Hematopoietic multipotent progenitor cell treated with erythropoietin and hydrocortisone succinate and interleukin-3 and kit ligand, for 8 days (in vitro differentiated cells): Measurements from ENCODE around the gene LRGUK.
"Not testable (repeated sequence)": the region's sequence is repeated elsewhere in the genome, so short reads cannot be mapped to it uniquely, and the experiment has no call there.

Experiments used
- DNase-seq: peaks from one replicate; pipeline ENCODE4 v3.0.0-alpha.2; 2015

Gene LRGUK

DNA sequence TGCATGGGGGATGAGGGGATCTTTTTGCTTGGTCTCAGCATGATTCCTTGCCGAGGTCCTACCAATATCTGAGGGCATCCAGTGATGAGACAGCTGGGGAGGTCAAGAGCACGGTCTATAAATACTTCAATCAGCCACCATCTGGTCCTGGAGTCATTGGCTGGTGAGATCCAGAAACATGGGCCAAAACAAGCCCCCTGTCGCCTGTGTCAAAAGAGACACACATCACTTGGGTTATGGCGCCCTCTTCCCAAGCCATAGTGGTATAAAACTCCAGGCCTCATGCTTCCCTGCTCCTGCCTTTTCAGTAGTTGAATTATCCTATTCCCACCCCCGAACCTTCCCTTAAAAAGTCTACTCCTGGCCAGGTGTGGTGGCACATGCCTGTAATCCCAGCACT, 128.7 kb downstream of the LRGUK start:
- DNase-seq: no peak

DNA sequence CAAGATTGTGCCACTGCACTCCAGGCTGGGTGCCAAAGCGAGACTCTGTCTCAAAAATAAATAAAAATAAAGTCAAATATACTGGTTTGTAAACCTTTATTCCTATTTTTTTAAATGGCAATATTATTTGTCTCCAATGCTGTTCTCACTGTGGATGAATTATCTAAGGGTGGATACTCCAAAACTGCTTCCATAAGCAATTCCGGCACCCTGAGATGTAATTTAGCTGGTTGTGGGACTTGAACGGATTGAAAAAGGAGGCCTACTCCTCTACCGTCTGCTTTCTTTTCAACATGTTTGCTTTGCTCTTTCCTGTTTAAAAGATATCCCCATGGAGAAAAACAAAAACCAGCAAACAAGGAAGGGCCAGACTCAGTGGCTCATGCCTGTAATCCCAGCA, 135.2 kb downstream of the LRGUK start:
- DNase-seq: no peak

DNA sequence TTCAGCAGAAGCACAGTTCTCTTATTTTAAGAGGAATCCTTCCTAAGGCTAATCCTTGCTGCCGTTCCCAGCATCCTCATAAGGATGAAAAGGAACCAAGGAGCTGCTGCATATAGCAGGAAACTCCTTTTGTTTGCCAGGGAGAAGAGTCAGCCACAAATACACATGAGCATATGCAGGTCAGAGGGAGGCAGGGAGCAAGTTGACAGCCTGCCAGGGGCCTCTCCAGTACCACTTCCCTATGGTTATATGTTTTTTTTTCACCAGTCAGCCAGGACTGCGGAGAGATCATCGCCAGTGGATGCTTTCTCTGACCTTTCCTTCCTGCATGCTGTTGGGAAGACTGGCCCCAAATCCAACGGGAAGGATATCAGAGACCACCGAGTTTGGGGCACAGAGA, 149.8 kb downstream of the LRGUK start:
- DNase-seq: no peak

DNA sequence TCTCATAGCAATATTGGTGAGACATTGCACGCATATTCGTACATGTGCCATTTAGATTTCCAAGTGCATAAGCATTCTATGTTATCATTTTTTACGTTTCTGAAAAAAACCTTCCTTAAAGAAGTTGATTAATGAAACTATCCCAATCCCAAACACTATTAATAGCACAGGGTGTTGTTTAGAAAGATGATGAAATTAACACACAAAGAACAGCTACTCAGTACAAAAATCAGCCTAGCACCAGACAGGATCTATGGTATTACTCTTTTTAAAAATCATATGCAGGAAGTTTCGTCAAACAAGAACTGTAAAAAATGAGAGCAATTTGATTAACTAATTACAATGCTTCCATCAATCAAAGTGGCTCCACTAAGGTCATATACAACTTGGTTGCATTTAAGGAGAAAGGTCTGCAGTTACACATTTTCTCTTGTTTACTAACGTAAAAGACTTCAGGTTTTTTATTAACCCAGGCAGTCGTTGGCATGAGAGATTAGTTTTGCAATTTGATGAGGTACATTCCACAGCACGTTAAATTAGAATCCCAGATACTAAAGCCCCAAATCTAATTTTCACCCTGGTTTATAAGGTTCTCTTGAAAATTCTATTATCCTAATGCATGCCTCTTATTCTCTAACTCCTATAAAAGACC, 151.5 kb downstream of the LRGUK start:
- no peak for DNase-seq

DNA sequence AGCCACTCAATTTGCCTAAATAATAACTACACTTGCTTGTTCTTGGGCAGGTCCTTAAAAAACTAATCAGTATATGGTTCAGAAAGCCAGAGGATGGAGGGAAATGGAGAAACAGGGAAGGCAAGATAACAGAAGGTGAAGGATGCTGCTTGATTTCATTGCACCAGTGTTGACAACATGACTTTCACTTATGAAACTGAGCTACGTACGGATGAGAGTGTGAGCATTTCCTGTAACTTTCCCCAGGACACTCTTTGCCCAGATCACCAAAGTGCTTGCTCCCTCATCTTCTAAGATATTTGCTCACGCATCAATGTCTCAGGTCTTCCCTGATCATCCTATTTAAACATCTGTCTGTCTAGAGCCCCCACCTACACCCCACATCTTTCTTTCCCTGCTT, 152.2 kb downstream of the LRGUK start:
- DNase-seq: no peak

DNA sequence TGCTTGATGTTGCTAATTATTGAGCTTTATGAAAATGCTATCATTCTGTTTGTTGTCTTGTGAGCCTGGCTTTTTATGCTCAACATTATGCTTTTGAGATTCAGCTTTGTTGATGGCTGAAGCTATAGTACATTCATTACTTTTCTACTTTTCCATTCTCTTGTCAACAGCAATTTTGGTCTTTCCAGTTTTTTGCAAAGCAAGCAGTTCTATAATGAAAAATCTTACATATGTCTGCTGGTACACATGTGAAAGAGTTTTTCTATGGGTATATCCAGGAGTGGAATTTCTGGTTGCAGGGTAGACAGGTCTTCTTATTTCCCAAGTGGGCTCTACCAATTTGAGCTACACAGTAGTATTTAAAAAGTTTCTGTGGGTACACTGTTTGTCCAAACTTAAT, 152.8 kb downstream of the LRGUK start:
- no peak for DNase-seq

DNA sequence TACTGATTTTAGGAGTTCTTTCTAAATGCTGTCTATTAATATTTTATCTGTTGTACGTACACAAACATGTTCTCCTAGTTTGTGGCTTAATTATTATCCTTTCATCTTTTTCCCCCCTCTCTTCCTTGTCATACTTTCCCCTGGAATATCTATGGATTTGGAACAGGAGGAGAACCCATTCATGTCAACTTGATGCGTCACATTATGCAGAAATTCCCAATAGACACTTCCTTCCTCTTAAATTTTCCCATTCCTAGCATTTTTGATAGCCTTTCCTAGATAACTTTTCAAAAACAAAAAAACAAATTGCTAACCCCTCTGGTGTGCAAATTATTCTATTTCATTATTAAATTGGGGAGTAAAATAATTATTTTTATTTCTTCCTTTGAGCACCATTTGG, 153.4 kb downstream of the LRGUK start:
- no peak for DNase-seq

DNA sequence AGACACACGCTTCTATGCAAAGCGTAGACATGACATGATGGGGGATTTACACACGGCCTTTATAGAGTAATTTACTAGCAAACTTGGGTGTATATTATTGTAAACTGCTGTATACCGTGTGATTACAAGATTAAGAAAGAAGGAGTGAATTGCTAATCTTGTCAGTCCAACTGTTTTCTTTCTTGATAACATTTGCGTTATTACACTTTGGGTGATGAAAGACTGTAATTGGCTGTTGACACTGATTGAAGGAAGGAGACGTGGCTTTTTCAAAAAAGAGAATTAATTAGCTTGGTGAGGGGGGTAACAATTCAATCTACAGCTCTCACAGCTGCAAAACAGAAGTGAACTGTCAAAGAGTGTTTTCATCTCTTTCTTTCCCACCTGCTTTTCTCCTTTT, 156.9 kb downstream of the LRGUK start:
- no peak for DNase-seq

DNA sequence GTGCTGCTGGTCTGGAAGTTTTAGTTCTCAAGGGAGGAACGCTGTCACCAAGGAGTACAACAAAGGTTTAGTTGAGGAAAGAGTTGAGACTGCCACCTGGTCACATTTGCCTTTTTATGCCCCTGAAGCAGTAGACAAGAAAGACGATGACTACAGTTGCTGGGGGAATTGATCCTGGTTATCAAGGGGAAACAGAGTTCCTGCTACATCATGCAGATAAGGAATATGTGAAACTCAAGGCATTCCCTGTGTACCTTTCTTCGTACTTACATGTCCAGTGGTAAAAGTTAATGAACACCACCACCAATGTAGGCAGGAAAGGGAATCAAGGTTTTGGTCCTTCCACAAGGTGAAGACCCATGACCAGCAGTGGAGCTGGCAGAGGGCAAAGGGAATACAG, 157.8 kb downstream of the LRGUK start:
- no peak for DNase-seq

DNA sequence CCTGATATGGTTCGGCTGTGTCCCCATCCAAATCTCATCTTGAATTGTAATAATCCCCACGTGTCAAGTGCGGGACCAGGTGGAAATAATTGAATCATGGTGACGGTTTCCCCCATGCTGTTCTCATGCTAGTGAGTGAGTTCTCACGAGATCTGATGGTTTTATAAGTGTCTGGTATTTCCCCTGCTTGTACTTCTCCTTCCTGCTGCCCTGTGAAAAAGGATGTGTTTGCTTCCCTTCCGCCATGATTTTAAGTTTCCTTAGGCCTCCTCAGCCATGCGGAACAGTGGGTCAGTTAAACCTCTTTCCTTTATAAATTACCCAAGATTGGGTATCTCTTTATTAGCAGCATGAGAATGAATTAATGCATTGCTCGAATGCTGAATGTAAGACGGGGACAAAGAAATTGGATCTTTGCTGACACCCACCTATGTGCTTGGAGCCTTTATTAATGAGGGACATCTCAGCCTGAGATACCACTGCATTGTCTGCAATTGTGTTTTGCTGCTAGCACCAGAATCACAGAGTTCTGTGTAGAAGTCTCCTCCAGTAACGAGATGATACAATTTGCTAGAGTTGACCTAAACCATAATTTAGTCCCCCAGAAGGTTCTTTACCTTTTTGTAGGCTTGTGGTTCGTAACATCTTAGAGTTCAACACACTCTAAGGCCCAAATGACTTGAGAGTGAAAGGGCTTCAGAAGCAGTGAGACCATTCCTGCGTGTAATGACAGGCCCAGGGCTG, 160.9 kb downstream of the LRGUK start:
- no peak for DNase-seq

DNA sequence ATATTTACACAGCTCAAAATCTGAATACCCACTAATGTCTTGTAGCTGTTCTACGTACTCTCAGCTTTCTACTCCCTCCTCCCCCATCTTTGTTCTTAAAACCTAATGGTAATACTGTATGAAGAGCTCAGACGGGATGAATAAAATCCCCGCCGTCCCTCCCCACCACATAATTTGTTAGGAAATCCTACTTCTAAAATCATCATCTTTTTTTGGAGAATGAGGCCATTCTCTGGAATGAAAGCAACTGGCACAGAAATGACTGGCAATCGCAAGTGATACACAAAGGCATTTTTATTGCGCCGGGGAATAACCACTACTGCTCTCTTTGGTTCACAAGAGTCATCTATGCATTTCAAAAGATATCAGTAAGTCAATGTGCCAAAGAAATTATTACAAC, 162.3 kb downstream of the LRGUK start:
- no peak for DNase-seq

DNA sequence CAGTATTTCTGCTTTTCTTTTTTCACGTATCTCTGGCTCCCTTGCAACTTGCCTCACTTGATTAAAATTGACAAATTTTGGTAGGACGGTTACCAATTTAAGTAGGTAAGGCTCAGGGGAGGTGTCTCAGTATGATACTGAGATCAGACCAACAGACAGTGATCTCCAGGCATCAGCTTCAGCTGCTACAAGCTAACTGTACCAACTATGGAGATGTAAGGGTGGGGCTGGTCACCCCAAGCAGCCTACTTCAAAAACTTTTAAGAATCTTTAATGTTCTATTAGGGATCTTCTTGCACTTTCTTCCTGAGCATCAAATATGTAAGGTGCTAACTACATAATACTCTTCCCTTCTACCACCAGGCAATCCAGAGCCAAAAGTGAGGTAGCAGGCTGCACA, 162.7 kb downstream of the LRGUK start:
- no peak for DNase-seq

DNA sequence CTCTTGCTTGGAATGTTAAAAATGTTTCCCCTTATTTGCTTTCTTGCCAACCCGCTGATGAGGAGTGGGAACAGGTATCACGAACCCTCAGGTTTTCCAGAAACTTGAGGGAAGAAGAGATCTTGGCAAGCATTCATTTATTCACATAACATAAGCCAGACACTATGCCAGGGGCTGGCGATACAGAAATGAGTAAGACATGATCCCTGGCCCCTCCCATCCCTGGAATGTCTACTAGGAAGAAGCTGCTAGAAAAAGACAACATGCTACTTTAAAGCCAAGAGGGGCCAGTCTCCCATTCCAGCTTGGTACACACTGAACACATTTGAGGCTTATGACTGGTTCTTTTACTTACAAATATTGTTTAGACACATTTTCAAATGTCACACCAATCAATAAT, 163.1 kb downstream of the LRGUK start:
- no peak for DNase-seq

DNA sequence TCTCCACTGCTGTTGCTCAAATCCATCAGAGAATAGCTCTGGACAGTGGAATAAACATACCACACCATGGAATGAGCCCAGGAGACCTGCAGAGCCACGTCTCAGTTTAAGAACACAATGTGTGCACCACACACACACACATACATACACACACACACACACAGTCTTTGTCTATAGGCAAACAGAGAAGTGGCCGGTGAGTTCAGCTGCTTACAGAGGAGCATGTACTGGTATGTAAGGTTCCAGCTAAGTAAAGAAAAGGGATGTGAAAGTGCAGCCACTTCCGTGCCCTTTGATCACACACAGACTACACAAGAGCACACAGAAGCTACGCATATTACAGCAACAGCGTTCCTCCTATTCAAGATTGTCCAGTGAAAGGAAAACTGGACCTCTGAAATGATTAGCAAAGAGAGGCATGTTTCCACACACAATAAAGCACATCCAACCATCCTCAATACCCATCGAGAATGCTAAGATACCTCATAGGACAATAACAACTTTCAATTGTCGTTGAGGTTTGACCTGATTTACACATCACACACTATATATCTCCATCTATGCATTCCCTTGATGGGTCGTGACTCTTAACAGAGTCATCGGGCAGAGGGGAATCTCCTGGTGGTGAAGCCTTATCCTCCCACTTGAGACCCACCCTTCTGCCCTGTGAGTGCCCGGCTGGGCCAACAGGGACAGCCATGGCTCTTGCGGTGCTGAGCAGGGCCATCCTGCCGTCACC, 166.0 kb downstream of the LRGUK start:
- no peak for DNase-seq

DNA sequence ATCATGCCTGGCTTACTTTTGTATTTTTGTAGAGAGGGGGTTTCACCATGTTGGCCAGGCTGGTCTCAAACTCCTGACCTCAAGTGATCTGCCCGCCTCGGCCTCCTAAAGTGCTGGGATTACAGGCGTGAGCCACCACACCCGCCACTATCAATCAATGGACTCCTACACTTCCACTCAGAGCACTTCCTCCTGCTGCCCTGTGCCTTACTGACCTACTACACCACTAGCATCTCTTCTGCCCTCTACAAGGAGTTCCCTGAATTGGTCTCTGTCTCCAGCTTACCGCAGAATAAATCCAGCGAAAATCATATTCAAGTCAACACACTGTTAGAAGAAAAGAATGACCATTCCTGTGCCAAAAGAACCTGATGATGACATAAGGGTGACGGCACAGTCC, 168.8 kb downstream of the LRGUK start:
- DNase-seq: not testable (repeated sequence)

DNA sequence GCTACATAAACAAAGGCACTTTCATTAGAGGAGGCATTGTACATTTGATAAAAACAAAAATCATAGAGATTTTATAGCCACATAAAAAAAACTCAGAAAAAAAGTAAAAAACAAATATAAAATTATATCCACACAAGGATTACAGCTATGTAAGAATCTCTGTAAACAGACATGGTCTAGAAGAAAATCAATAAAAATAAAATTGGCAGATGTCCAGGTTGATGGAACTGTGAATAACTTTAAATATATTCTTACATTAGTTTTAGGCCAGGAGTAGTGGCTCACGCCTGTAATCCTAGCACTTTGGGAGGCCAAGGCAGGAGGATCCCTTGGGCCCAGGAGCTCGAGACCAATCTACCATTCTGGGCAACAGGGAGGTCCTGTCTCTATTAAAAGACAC, 170.3 kb downstream of the LRGUK start:
- DNase-seq: no peak

DNA sequence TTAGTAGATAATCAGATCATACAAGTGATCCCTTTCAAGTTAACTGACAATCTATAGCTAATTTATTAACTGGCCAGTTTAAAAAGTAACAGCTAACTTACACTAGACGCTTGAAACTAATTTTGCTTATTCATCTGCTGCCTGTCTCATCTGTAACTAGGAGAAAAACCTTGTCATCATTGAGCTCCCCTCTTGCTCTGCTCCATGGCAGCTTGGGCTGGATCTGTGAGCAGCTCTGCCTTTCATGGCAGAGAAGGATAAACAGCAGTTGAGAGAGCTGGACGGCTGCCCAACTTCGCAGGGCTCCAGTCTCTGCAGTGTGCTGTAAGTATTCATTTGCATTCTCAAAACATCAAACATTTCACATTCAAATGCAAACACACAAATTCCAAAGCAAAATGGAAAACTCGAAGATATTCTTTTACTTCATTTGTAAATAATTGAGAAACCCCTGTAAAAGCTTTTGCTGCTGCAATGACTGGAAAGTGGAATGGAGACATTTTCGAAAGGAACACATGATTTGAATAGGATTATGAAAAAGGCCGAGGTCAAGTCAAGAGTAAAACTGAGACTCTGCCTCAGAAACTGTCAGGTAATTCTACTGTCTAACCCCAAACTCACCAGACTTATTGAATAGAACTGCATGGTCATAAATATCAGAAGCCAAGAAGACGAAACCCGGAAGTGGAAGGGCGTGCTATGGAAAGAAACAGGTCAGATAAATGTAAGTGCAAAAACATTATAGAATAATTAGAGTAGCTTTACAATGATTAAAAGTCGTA, 172.0 kb downstream of the LRGUK start:
- DNase-seq: no peak

DNA sequence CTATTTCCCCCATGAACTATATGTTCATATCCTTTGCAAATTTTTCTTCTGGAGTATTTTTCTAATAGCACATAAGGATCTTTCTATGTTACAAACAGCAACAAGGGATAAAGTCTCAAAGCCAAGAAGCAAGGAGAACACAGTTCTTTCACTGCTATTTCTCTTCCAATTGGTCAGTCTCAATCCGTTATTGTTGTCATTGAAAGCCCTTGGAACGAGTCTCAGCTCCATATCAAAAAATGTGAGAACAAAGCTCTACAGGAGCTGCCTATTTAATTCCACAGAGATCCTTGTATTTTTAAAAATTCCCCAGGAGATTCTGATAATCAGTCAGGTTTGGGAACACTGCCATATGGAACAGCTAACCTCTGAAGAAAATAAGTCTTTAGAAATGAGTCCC, 173.8 kb downstream of the LRGUK start:
- no peak for DNase-seq

DNA sequence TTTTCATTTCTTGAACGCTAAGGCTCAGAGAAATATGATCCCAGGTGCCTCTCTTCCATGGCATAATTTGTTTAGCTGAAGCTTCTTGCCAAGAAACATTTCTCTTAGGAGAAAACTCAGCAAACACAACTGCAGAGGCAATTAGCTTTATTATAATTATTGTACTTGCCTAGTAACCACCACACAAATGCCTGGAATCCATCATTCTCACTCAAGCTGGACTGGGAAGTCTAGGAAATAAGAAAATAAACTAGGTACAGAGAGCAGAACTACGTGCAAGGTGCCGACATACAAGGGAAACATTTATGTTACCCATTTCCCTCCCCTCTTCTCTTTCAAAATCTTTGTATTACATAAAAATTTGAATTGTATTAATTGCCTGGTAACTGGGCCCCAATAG, 174.5 kb downstream of the LRGUK start:
- DNase-seq: no peak

DNA sequence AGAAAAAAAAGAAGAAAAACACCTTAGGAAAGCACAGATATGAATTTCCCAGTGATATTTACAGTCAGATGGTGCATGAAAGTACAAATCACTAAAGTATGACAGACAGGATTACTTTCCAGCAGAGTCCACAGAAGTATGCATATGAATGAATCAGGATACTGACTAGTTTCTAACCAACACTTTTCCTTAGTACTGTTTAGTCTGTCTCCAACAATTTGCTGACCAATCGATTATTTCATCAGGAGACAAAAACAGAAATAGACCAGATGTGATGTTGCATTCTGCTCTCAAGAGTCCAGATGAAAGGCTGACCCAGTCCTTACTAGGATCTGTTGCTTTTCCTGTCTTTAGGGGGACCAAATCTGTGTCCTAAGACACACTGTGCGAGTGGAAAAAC, 175.0 kb downstream of the LRGUK start:
- DNase-seq: no peak

DNA sequence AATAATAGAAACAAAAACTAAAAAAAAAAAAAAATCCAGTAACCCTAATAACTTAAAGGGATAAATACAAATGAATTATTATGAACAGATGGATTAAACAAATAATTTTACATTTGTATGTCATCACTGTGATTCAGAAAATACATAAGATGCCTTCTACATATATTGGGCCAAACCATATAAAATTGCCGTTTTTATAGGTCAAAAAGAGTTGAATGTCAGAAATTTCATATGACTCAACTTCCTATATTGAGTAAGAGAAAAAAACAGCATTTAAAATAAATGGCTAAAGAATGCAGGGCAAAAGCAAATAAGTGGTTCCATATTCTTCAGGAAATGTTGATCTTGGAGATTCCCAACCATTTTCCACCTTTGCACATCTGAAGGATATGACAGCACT, 180.2 kb downstream of the LRGUK start:
- DNase-seq: no peak

DNA sequence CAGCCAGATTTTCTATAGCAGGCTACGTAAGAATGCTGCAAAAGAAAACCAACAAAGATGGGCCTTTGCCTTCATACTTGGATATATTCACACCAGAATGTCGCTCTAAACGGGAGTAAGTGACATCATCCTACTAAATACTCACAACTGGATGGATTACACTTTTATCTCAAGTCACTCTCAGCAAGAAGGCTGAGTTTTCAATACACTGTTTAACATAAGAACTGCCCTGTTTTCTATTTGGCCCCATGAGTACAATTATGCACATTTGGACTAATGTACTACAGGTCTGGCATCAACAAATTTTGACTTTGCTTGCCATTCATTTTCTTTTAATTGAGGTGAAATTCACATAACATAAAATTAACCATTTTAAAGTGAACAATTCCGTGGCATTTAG, 181.4 kb downstream of the LRGUK start:
- no peak for DNase-seq

DNA sequence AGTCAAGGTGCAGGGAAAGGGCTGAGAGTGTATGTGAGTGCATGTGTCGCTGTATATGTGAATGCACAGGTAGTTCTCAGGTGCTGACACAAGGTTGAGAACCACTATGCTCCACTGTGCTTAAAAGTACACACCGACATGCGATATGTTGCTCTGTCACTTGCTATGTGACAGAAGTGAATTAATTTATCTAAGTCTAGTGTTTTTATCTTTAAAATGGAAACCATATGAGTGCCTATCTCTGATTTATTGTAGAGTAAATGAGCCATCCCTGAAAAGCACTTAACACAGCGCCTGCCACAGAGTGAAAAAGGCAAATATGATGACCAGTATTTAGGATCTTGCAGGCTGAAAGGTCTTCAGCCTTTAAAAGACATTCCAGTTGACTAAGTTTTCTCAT, 184.7 kb downstream of the LRGUK start:
- no peak for DNase-seq

DNA sequence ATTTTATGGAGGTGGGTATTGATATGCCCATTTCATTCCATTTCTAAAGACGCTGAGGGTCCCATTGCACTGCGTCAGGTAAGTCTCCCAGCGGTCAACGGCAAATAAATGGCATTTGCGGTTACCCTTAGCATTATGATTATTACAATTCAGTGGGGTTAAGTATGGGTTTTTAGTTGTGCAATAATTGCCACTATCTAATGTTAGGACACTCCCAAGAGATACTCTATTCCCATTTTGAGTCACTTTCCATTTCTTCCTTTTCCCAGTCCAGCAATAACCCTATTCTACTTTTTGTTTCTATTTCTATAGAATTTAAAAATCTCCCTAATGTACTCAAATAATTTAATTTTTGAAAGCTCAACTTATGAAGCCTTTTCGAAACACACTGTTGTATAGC, 185.6 kb downstream of the LRGUK start:
- no peak for DNase-seq
